GM12878 (cell line): ENCODE data around the gene UHRF1. TPM values are rescaled to one million over a fixed set of nuclear protein-coding genes. Genes with fewer than 3 reads are reported as not detected.

Source experiments
- ATAC-seq: fragments of 200-7000 bp; cut with Tn5 transposase; 3 replicates; pipeline ENCODE4 v1.9.1; 2020; ENCODE audit warnings: mild to moderate bottlenecking, moderate library complexity
- BruUV-seq: library from RNA; stranded (reverse); fragments of 400-500 nt; replicated peaks from 2 replicates; lab custom pipeline; 2021; lab: Mats Ljungman, UMichigan
- CTCF ChIA-PET: fragments of 300-600 bp; sonication (Branson Sonifier 250); formaldehyde crosslinking; extraction: SDS; loops from one replicate; lab custom pipeline; 2021; ENCODE audit warnings: inconsistent platforms; lab: Yijun Ruan, JAX
- POLR2A ChIA-PET: fragments of 350-600 bp; formaldehyde crosslinking; extraction: SDS; loops from one replicate; lab custom pipeline; 2021; ENCODE audit warnings: inconsistent platforms; lab: Charles Lee
- RAD21 ChIA-PET: fragments of 300-600 bp; sonication (Branson Sonifier 250); formaldehyde crosslinking; loops from one replicate; lab custom pipeline; 2023; ENCODE audit warnings: antibody characterized with exemption; ENCODE audit not compliant: unreplicated experiment; lab: Charles Lee
- SMC1A ChIA-PET: fragments of 300-600 bp; sonication (Branson Sonifier 250); formaldehyde crosslinking; loops from one replicate; lab custom pipeline; 2023; ENCODE audit not compliant: unreplicated experiment, uncharacterized antibody; lab: Charles Lee
- DNase-seq: peaks from one replicate; pipeline ENCODE4 v3.0.0-alpha.2; 2011; ENCODE audit warnings: low read depth, low spot score
- FAIRE-seq: peaks from 3 replicates; lab custom pipeline; 2011; peaks lifted over from hg19 to GRCh38; lab: Jason Lieb, UNC
- H2AFZ ChIP-seq: 2 replicates; pipeline ENCODE4 v1.6.0; 2011; ENCODE audit warnings: low read depth, low read length, control low read depth; ENCODE audit not compliant: control insufficient read depth
- H3K27ac ChIP-seq: 2 replicates; pipeline ENCODE4 v1.5.1; 2011; ENCODE audit warnings: control low read depth; ENCODE audit not compliant: control insufficient read depth, insufficient read depth
- H3K27me3 ChIP-seq, 2 experiments: replicated peaks in 1 of 2; 2 replicates each; pipeline versions ENCODE4 v1.6.0 to v1.6.1; 2011; ENCODE audit warnings: low read length in 1 of 2; ENCODE audit not compliant: control insufficient read depth in 2 of 2, insufficient read depth in 2 of 2
- H3K36me3 ChIP-seq, 2 experiments: 2 replicates each; pipeline ENCODE4 v1.5.1; 2011; ENCODE audit warnings: low read length in 1 of 2; ENCODE audit not compliant: control insufficient read depth in 2 of 2, insufficient read depth in 2 of 2
- H3K4me1 ChIP-seq: 2 replicates; pipeline ENCODE4 v1.6.1; 2011; ENCODE audit warnings: mild to moderate bottlenecking, low read length, moderate library complexity, mixed read lengths; ENCODE audit not compliant: control insufficient read depth, insufficient read depth
- H3K4me2 ChIP-seq: 2 replicates; pipeline ENCODE4 v1.6.0; 2011; ENCODE audit warnings: control low read depth; ENCODE audit not compliant: control insufficient read depth, insufficient read depth
- H3K4me3 ChIP-seq: fragments of 200-600 bp; sonication (generic); 2 replicates; pipeline ENCODE4 v1.5.1; 2016
- H3K79me2 ChIP-seq: 2 replicates; pipeline ENCODE4 v1.6.0; 2011; ENCODE audit warnings: low read length; ENCODE audit not compliant: control insufficient read depth, insufficient read depth
- H3K9ac ChIP-seq: 2 replicates; pipeline ENCODE4 v1.8.0; 2011; ENCODE audit warnings: low read length, control low read depth, mixed read lengths; ENCODE audit not compliant: control insufficient read depth, insufficient read depth
- H3K9me3 ChIP-seq: replicated peaks from 3 replicates; pipeline ENCODE4 v1.5.1; 2011; ENCODE audit warnings: mild to moderate bottlenecking, low read length; ENCODE audit not compliant: control insufficient read depth, insufficient read depth
- H4K20me1 ChIP-seq: 2 replicates; pipeline ENCODE4 v1.6.0; 2011; ENCODE audit not compliant: control insufficient read depth, insufficient read depth
- CEBPB ChIP-seq, 2 experiments: fragments of 150-350 bp in 1 of 2; IDR thresholded peaks; 2 replicates each; pipeline ENCODE4 v1.6.1; 2012 to 2014; ENCODE audit warnings: low read depth in 2 of 2, low read length in 2 of 2, borderline replicate concordance in 1 of 2, inconsistent platforms in 1 of 2
- DPF2 ChIP-seq: fragments of 450-650 bp; IDR thresholded peaks from 2 replicates; pipeline ENCODE4 v1.6.1; 2017; ENCODE audit warnings: mild to moderate bottlenecking
- KDM1A ChIP-seq: fragments of 200-600 bp; sonication (generic); IDR thresholded peaks from 2 replicates; pipeline ENCODE4 v1.6.1; 2016; ENCODE audit warnings: borderline replicate concordance
- MTA3 ChIP-seq: IDR thresholded peaks from 2 replicates; pipeline ENCODE4 v1.6.1; 2012; ENCODE audit warnings: low read length, inconsistent platforms, borderline replicate concordance
- MYC ChIP-seq: IDR thresholded peaks from 2 replicates; pipeline ENCODE4 v1.6.1; 2011; ENCODE audit warnings: mild to moderate bottlenecking, low read length, moderate library complexity, inconsistent platforms; ENCODE audit not compliant: insufficient read depth, insufficient replicate concordance, insufficient read length, severe bottlenecking
- NFYA ChIP-seq: IDR thresholded peaks from 2 replicates; pipeline ENCODE4 v1.6.1; 2011; ENCODE audit warnings: low read depth, mild to moderate bottlenecking, low read length, improper control_type of control experiment, borderline replicate concordance
- RBBP5 ChIP-seq: fragments of 200-600 bp; sonication (generic); conservative IDR thresholded peaks from 2 replicates; pipeline ENCODE4 v1.6.1; 2016
- SMARCA5 ChIP-seq: fragments of 450-650 bp; IDR thresholded peaks from 2 replicates; pipeline ENCODE4 v1.6.1; 2017; ENCODE audit warnings: mild to moderate bottlenecking
- TCF7 ChIP-seq: IDR thresholded peaks from 2 replicates; pipeline ENCODE4 v1.6.1; 2014; ENCODE audit warnings: antibody characterized with exemption, borderline replicate concordance
- USF1 ChIP-seq: IDR thresholded peaks from 2 replicates; pipeline ENCODE4 v1.6.1; 2011; ENCODE audit warnings: borderline replicate concordance, low read depth, mild to moderate bottlenecking, moderate library complexity, mixed read lengths, low read length; ENCODE audit not compliant: insufficient read depth; ENCODE audit errors: extremely low read length
- USF2 ChIP-seq: IDR thresholded peaks from 2 replicates; pipeline ENCODE4 v1.6.1; 2011; ENCODE audit warnings: low read depth, low read length, improper control_type of control experiment, borderline replicate concordance
- YY1 ChIP-seq: IDR thresholded peaks from 2 replicates; pipeline ENCODE4 v1.6.1; 2011; ENCODE audit warnings: low read depth, mild to moderate bottlenecking, low read length
- ZNF592 ChIP-seq: fragments of 450-650 bp; IDR thresholded peaks from 2 replicates; pipeline ENCODE4 v1.6.1; 2017; ENCODE audit warnings: mild to moderate bottlenecking, moderate library complexity
- ZZZ3 ChIP-seq: IDR thresholded peaks from 2 replicates; pipeline ENCODE4 v1.6.1; 2011; ENCODE audit warnings: low read depth; ENCODE audit not compliant: control insufficient read depth, insufficient read length
- WGBS: methylation state at CpG from one replicate; pipeline ENCODE4 v1.1.6; 2016; ENCODE audit warnings: low lambda C conversion rate; ENCODE audit not compliant: insufficient replicate concordance, insufficient coverage; ENCODE audit errors: missing lambda C conversion rate; 5-methylcytosine and 5-hydroxymethylcytosine counted together
- in situ Hi-C: fragments of 300-500 bp; cut with MboI; formaldehyde crosslinking; loops from 9 replicates; pipeline ENCODE4 v1.14.3; 2018; ENCODE audit warnings: mixed read lengths
- intact Hi-C: fragments of 100-400 bp; cut with micrococcal nuclease; formaldehyde crosslinking; loops from one replicate; pipeline ENCODE4 v1.14.2; 2022; ENCODE audit not compliant: unreplicated experiment
- polyA plus RNA-seq, 11 experiments: library from polyadenylated mRNA; depleted of rRNA in 4 of 11; unstranded in 6 of 11; stranded (reverse) in 5 of 11; fragments of >200 nt; fragmentation: Nextera tagmentation in 4 of 11; fragmentation: Illumina TruSeq in 1 of 11; extraction: Ambion mirVana in 4 of 11; extraction: Trizol in 1 of 11; gene quantifications; 1 replicate in 1 of 11; 2 replicates in 10 of 11; pipeline versions ENCODE4 v1.2.1 to v1.2.3, GENCODE V29; 2011 to 2016; ENCODE audit warnings: inconsistent platforms in 2 of 11, missing spikeins in 2 of 11, low read depth in 1 of 11
- total RNA-seq, 4 experiments: library from RNA; depleted of rRNA in 3 of 4; stranded (reverse); fragments of >200 nt in 3 of 4; fragmentation: Illumina TruSeq in 1 of 4; extraction: Trizol in 1 of 4; gene quantifications; 2 replicates each; pipeline versions ENCODE4 v1.2.1 to v1.2.3, GENCODE V29; 2013 to 2021

UHRF1 gene
- total and polyA plus RNA-seq, 10 of the 15 experiments (the other 5 are each of a cell fraction or from before 2014, with no cell fraction given) = 13.0 to 109 (median 37.7) TPM

- H3K4me2 ChIP-seq = no peak overlapping the region
- ChIA-PET RAD21 (no interaction called here), CTCF (interaction anchor here (0.7 to 1.0 kb wide), 3 partner anchors 11 to 49 kb away, joined by 3 to 6 read pairs (median 4); no protein-coding TSS in a partner anchor), SMC1A (interaction anchor here (0.6 kb wide), 1 partner anchor 59 kb away, joined by 5 read pairs; no protein-coding TSS in a partner anchor), POLR2A (no interaction called here)
- ATAC-seq (no peak), FAIRE-seq (no peak), DNase-seq (no peak)
- H3K36me3 ChIP-seq = peaks cover 10 to 12% of the 10 kb centered on the region in 2 experiments
- intact Hi-C loops (loop anchor here (10.0 kb wide), 1 partner anchor 105 kb away; the partner anchor contains the start of gene KDM4B), in situ Hi-C loops (no loop called here)
- no peak overlapping the region for H2AFZ ChIP-seq
- H4K20me1 ChIP-seq = no peaks in the 10 kb centered on the region
- no TSS peak for BruUV-seq
- peaks cover 7% of the 10 kb centered on the region for H3K79me2 ChIP-seq
- WGBS = 91% methylated on average over 10 of the region's 11 CpGs
- H3K9ac ChIP-seq = no peak overlapping the region
- H3K27me3 ChIP-seq = no peaks in the 10 kb centered on the region
- H3K9me3 ChIP-seq = no peaks in the 10 kb centered on the region
- peaks cover 19% of the 10 kb centered on the region for H3K4me1 ChIP-seq
- H3K4me3 ChIP-seq = no peak overlapping the region
- no peak overlapping the region for H3K27ac ChIP-seq
- TF ChIP-seq NFYA (no peak), USF1 (no peak), SMARCA5 (no peak), RBBP5 (no peak), YY1 (no peak), MTA3 (no peak), MYC (no peak), CEBPB (IDR thresholded peaks at IDR 0.05; ENCODE audit: borderline replicate concordance in 1 of 2, low read depth in 2 of 2, low read length in 2 of 2) (no peak), ZNF592 (no peak), USF2 (no peak), ZZZ3 (no peak), KDM1A (no peak), DPF2 (no peak), TCF7 (no peak)
These were observed 49.6 kb upstream of the UHRF1 start for GRCh38 chr19:4859697-4860096.
